ENCODE data around the gene SESN3.

SESN3 gene

DNA sequence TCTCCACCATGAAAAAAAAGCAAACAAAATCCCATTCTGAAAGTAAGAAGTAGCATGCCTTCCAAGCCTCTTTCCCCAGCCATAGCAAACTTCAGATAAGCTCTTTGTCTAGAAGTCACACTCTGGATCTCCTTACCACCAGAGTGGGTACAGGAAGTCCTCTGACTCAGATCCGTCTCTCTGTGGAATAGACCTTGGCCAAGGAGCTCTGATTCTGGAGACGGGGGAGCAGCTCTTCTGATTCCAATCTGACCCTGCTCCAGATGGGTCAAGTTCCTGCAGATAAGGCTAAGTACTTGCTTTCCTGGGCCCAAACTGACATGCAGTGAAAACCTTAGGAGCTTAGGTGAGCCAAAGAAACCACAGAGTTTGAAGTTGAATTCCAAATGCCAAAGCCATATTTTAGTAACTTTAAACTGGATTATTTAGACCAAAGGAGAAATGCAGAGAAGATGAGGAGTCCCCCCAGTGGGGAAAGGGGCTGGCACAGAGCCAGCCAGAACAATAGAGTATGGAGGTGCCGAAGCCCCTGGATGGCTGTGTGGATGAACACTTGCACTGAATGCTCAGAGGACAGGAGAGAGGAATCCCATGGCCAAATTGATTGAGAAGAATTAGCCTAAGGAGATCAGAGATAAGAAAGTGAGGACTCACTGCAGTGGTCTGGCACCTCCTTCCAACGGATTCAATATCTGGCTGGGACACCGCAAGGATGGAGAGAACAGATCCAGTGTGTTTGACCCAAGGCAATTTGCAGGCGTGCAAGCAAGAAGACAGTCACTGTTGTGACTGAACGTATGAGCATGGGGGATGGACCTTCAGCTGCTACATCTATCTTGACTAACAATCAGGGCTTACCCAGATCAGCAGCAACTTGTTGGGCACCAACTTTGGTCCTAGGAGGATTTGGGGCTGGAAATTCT is 86.4 kb downstream of the SESN3 start:
- no peak for TF ChIP-seq TCF12 (IDR thresholded peaks at IDR 0.05; ENCODE audit: low read depth)
- no peak for TF ChIP-seq CEBPB (IDR thresholded peaks at IDR 0.05)
- no peak for TF ChIP-seq YY1 (IDR thresholded peaks at IDR 0.05; ENCODE audit: low read depth)
- no peak for TF ChIP-seq RAD21 (IDR thresholded peaks at IDR 0.05; ENCODE audit: low read depth)
- TF ChIP-seq EGR1 (IDR thresholded peaks at IDR 0.05): no peak
- TF ChIP-seq TEAD4 (IDR thresholded peaks at IDR 0.05): no peak
- TF ChIP-seq EP300 (IDR thresholded peaks at IDR 0.05; ENCODE audit: borderline replicate concordance): no peak
- TF ChIP-seq, protein P1, sequence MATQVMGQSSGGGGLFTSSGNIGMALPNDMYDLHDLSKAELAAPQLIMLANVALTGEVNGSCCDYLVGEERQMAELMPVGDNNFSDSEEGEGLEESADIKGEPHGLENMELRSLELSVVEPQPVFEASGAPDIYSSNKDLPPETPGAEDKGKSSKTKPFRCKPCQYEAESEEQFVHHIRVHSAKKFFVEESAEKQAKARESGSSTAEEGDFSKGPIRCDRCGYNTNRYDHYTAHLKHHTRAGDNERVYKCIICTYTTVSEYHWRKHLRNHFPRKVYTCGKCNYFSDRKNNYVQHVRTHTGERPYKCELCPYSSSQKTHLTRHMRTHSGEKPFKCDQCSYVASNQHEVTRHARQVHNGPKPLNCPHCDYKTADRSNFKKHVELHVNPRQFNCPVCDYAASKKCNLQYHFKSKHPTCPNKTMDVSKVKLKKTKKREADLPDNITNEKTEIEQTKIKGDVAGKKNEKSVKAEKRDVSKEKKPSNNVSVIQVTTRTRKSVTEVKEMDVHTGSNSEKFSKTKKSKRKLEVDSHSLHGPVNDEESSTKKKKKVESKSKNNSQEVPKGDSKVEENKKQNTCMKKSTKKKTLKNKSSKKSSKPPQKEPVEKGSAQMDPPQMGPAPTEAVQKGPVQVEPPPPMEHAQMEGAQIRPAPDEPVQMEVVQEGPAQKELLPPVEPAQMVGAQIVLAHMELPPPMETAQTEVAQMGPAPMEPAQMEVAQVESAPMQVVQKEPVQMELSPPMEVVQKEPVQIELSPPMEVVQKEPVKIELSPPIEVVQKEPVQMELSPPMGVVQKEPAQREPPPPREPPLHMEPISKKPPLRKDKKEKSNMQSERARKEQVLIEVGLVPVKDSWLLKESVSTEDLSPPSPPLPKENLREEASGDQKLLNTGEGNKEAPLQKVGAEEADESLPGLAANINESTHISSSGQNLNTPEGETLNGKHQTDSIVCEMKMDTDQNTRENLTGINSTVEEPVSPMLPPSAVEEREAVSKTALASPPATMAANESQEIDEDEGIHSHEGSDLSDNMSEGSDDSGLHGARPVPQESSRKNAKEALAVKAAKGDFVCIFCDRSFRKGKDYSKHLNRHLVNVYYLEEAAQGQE (IDR thresholded peaks at IDR 0.05; ENCODE audit: low read depth): no peak
- TF ChIP-seq FOXM1 (IDR thresholded peaks at IDR 0.05; ENCODE audit: borderline replicate concordance, low read depth): no peak
- TF ChIP-seq NFIC (IDR thresholded peaks at IDR 0.05): no peak
- no peak for TF ChIP-seq ZBTB7A (IDR thresholded peaks at IDR 0.05; ENCODE audit: low read depth)
- TF ChIP-seq CREB1 (IDR thresholded peaks at IDR 0.05; ENCODE audit: low read depth): no peak
- TF ChIP-seq, protein P2, sequence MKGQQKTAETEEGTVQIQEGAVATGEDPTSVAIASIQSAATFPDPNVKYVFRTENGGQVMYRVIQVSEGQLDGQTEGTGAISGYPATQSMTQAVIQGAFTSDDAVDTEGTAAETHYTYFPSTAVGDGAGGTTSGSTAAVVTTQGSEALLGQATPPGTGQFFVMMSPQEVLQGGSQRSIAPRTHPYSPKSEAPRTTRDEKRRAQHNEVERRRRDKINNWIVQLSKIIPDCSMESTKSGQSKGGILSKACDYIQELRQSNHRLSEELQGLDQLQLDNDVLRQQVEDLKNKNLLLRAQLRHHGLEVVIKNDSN (IDR thresholded peaks at IDR 0.05): no peak
- no peak for TF ChIP-seq TAF1 (IDR thresholded peaks at IDR 0.05; ENCODE audit: low read depth)
- TF ChIP-seq, protein P3, sequence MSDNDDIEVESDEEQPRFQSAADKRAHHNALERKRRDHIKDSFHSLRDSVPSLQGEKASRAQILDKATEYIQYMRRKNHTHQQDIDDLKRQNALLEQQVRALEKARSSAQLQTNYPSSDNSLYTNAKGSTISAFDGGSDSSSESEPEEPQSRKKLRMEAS (IDR thresholded peaks at IDR 0.05): no peak

DNA sequence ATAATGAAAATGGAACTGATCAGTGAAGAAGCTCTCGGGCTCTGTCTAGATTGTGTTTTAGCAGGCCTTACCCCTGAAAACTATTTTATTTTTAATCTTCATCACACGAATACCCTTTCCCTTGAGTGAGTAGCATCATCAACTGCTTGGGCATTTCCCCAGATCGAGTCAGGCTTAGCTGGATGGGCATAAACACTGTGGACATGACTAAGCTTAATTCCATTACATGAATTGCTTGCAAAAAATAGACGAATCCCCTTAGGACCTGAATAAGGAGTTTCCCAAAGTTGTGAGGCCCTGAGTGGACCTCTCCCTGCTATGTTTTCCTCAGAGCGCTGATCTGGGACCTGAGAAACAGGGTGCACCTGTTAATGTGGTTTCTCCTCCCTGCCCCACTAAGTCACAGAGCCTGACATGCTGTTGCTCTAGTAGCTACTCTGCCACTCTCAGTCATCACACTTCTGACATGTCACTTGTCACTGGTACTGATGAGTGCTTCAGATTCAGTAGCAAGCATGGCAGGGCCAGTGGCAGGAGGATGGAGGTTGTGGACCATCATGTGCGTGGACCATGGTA is 87.8 kb downstream of the SESN3 start:
- TF ChIP-seq, protein P2 (IDR thresholded peaks at IDR 0.05): no peak
- TF ChIP-seq TAF1 (IDR thresholded peaks at IDR 0.05; ENCODE audit: low read depth) (no peak), TEAD4 (IDR thresholded peaks at IDR 0.05) (no peak), RAD21 (IDR thresholded peaks at IDR 0.05; ENCODE audit: low read depth) (no peak), ZBTB7A (IDR thresholded peaks at IDR 0.05; ENCODE audit: low read depth) (no peak), NFIC (IDR thresholded peaks at IDR 0.05) (no peak), EGR1 (IDR thresholded peaks at IDR 0.05) (no peak), YY1 (IDR thresholded peaks at IDR 0.05; ENCODE audit: low read depth) (no peak), TCF12 (IDR thresholded peaks at IDR 0.05; ENCODE audit: low read depth) (no peak), CREB1 (IDR thresholded peaks at IDR 0.05; ENCODE audit: low read depth) (no peak), FOXM1 (IDR thresholded peaks at IDR 0.05; ENCODE audit: borderline replicate concordance, low read depth) (no peak), EP300 (IDR thresholded peaks at IDR 0.05; ENCODE audit: borderline replicate concordance) (no peak), CEBPB (IDR thresholded peaks at IDR 0.05) (no peak)
- TF ChIP-seq, protein P3 (IDR thresholded peaks at IDR 0.05): no peak
- TF ChIP-seq, protein P1 (IDR thresholded peaks at IDR 0.05; ENCODE audit: low read depth): no peak

DNA sequence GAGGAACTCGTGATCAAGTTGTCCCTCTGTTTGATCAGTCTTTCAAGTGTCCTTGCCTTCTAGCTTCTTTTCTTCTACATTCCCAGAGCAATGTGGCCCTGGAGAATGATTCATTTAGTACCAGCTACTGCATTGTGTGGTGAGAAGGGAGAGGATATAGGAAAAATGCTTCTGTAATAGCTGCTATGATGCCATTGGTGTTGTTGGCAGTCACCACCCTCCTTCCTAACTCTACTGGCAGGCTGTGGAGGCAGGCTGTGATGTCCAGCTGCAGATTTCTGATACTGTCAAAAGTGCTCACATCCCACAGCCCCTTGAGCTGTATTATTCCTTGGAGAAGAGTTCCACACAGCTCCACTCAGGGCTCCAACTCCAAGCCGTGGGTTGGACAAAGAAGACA is 88.6 kb downstream of the SESN3 start:
- TF ChIP-seq RAD21 (IDR thresholded peaks at IDR 0.05; ENCODE audit: low read depth): no peak
- no peak for TF ChIP-seq FOXM1 (IDR thresholded peaks at IDR 0.05; ENCODE audit: borderline replicate concordance, low read depth)
- no peak for TF ChIP-seq EGR1 (IDR thresholded peaks at IDR 0.05)
- TF ChIP-seq, protein P2 (IDR thresholded peaks at IDR 0.05): no peak
- no peak for TF ChIP-seq TEAD4 (IDR thresholded peaks at IDR 0.05)
- TF ChIP-seq TCF12 (IDR thresholded peaks at IDR 0.05; ENCODE audit: low read depth): no peak
- no peak for TF ChIP-seq CREB1 (IDR thresholded peaks at IDR 0.05; ENCODE audit: low read depth)

DNA sequence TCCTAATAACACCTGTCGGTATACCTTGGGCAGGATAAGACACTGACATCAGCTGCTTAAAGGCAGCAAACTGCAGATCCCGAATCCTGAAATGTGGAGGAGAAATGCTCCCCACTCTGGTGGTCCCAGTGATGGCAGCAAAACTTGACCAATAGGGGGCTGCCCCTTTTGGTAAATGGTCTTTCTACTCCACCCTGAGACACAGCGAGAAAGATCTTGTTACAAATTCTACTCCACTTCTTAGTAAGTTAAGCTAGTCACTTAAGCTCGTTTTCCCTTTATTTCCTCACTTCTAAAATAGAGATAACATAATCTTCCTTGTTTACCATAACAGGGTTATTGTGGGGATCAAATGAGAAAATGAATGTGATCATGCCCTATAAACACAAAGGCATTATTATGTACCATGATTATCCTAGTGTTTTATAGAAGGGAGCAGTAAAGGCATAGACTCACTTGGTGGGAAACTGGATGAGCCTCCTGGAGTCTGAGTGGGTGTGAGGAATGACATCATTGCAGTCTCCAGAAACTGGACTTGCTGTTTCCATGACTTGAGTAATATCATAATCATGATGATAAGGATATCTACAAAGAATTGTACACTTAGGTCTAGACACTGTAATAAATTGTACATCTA is 90.5 kb downstream of the SESN3 start:
- TF ChIP-seq, protein P3 (IDR thresholded peaks at IDR 0.05): no peak
- no peak for TF ChIP-seq CREB1 (IDR thresholded peaks at IDR 0.05; ENCODE audit: low read depth)
- no peak for TF ChIP-seq EP300 (IDR thresholded peaks at IDR 0.05; ENCODE audit: borderline replicate concordance)
- no peak for TF ChIP-seq YY1 (IDR thresholded peaks at IDR 0.05; ENCODE audit: low read depth)
- no peak for TF ChIP-seq NFIC (IDR thresholded peaks at IDR 0.05)
- TF ChIP-seq, protein P2 (IDR thresholded peaks at IDR 0.05): no peak
- no peak for TF ChIP-seq TEAD4 (IDR thresholded peaks at IDR 0.05)
- no peak for TF ChIP-seq FOXM1 (IDR thresholded peaks at IDR 0.05; ENCODE audit: borderline replicate concordance, low read depth)
- no peak for TF ChIP-seq RAD21 (IDR thresholded peaks at IDR 0.05; ENCODE audit: low read depth)
- TF ChIP-seq, protein P1 (IDR thresholded peaks at IDR 0.05; ENCODE audit: low read depth): no peak

Data from Ishikawa (cell line).